GM12875 (cell line): ENCODE results near the gene DTNBP1.

Experiments
- H3K4me3 ChIP-seq: one replicate; pipeline ENCODE4 v1.5.1; 2011; ENCODE audit warnings: low read depth, low read length, control low read depth
- CTCF ChIP-seq: IDR thresholded peaks from 2 replicates; pipeline ENCODE4 v1.5.1; 2011; ENCODE audit warnings: low read depth, mild to moderate bottlenecking, control low read depth, inconsistent platforms, low read length, moderate library complexity, borderline replicate concordance; ENCODE audit not compliant: insufficient read depth

Gene DTNBP1

GRCh38 chr6:15622045-15622740 lies 40.6 kb downstream of the DTNBP1 start:
- H3K4me3 ChIP-seq, result no peak overlapping the region
- TF ChIP-seq CTCF, result no peak

- no peak overlapping the region for H3K4me3 ChIP-seq
- TF ChIP-seq CTCF, result no peak
These were observed 41.4 kb downstream of the DTNBP1 start for GRCh38 chr6:15621203-15622044.

GRCh38 chr6:15620611-15621010 lies 42.2 kb downstream of the DTNBP1 start:
- no peak for TF ChIP-seq CTCF
- no peak overlapping the region for H3K4me3 ChIP-seq

GRCh38 chr6:15619330-15619729 lies 43.5 kb downstream of the DTNBP1 start:
- no peak for TF ChIP-seq CTCF
- H3K4me3 ChIP-seq, result no peak overlapping the region

GRCh38 chr6:15618685-15619084 lies 44.1 kb downstream of the DTNBP1 start:
- H3K4me3 ChIP-seq, result no peak overlapping the region
- no peak for TF ChIP-seq CTCF

GRCh38 chr6:15616261-15616660 lies 46.6 kb downstream of the DTNBP1 start:
- H3K4me3 ChIP-seq, result no peak overlapping the region
- no peak for TF ChIP-seq CTCF

- no peak overlapping the region for H3K4me3 ChIP-seq
- no peak for TF ChIP-seq CTCF
These were observed 47.0 kb downstream of the DTNBP1 start for GRCh38 chr6:15615802-15616201.
